Gastrocnemius medialis (tissue), 4 donors: Measurements from ENCODE around the gene EGFL6. TPM values are rescaled to one million over a fixed set of nuclear protein-coding genes. Genes with fewer than 3 reads are reported as not detected.

Source experiments
- ATAC-seq, 2 donors: fragments of 150-250 bp; one replicate each; pipeline ENCODE4 v1.9.1; 2016
- DNase-seq, 2 donors: peaks; one replicate each; pipeline ENCODE4 v3.0.0-alpha.2; 2019
- H3K27ac ChIP-seq, 4 donors: fragments of 200-600 bp; sonication (generic); 1 replicate in 1 of 4; 2 replicates in 3 of 4; pipeline ENCODE4 v1.5.1; 2016 to 2018; ENCODE audit warnings: mild to moderate bottlenecking in 2 of 4, moderate library complexity in 1 of 4
- H3K27me3 ChIP-seq, 3 donors: fragments of 200-600 bp; sonication (generic) in 2 of 3; 1 replicate in 1 of 3; 2 replicates in 2 of 3; pipeline versions ENCODE4 v1.5.1 to v1.6.0; 2016 to 2019; ENCODE audit warnings: mild to moderate bottlenecking in 1 of 3, moderate library complexity in 1 of 3
- H3K36me3 ChIP-seq, 2 donors: fragments of 200-600 bp; sonication (generic) in 1 of 2; one replicate each; pipeline ENCODE4 v1.5.1; 2017 to 2018
- H3K4me1 ChIP-seq, 2 donors: fragments of 200-600 bp; sonication (generic) in 1 of 2; one replicate each; pipeline ENCODE4 v1.5.1; 2016 to 2017; ENCODE audit warnings: mild to moderate bottlenecking in 2 of 2
- H3K4me3 ChIP-seq, 4 donors: fragments of 200-600 bp; sonication (generic) in 3 of 4; 1 replicate in 1 of 4; 2 replicates in 3 of 4; pipeline ENCODE4 v1.5.1; 2016 to 2019; ENCODE audit warnings: mild to moderate bottlenecking in 2 of 4
- H3K9me3 ChIP-seq, 3 donors: fragments of 200-600 bp; sonication (generic) in 2 of 3; 1 replicate in 1 of 3; 2 replicates in 2 of 3; pipeline ENCODE4 v1.5.1; 2016 to 2019
- POLR2A ChIP-seq, 2 donors: fragments of 450-650 bp; IDR thresholded peaks; one replicate each; pipeline ENCODE4 v1.6.1; 2017; ENCODE audit warnings: antibody characterized with exemption in 2 of 2, mild to moderate bottlenecking in 2 of 2, moderate library complexity in 2 of 2
- in situ Hi-C, 4 donors: fragments of 200-750 bp; cut with MboI; loops; one replicate each; pipeline versions ENCODE4 v1.15.0 to v1.8.0; 2017; ENCODE audit warnings: low sequenced_read_pairs in 4 of 4
- intact Hi-C: fragments of 100-400 bp; cut with DNase I; formaldehyde crosslinking; loops from one replicate; pipeline ENCODE4 v1.15.1; 2023; ENCODE audit warnings: low total_unique reads
- total RNA-seq, 4 donors: library from RNA; depleted of rRNA; stranded (reverse); fragments of >200 nt; gene quantifications; one replicate each; pipeline versions ENCODE4 v1.1.0 to v1.2.3, GENCODE V29; 2016
- TF ChIP-seq, protein P1 (sequence below), 5 experiments: fragments of 450-650 bp in 3 of 5; fragments of 200-600 bp in 2 of 5; sonication (generic) in 2 of 5; IDR thresholded peaks in 4 of 5; conservative IDR thresholded peaks in 1 of 5; 1 replicate in 4 of 5; 2 replicates in 1 of 5; pipeline ENCODE4 v1.5.1; 2016 to 2019; ENCODE audit warnings: antibody characterized with exemption in 5 of 5, mild to moderate bottlenecking in 3 of 5, moderate library complexity in 3 of 5

EGFL6 gene
- total RNA-seq, 4 donors from 2014 or later: 0.09 TPM; not detected in 3

DNA sequence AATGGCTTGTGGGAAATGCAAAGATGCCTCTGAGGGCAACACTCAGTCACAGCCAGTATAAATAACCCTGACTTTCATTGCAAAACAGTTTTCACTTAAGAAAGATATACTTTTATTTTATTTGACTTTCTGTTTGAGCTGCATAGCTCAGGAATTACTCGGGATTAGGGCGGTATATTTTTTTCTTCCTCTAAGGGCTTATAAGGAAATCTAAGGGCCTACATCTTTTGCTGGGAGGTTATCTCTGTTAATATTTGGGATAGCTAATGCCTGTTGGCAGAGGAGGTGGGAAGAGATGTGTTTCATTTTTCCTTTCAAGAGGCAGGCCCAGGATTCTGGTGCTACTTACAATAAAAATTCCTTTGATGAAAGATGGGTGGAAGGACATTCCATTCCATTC, 28.8 kb upstream of the EGFL6 start:
- no peaks in the 10 kb centered on the region for H3K4me1 ChIP-seq
- intact Hi-C loops (no loop called here), in situ Hi-C loops (no loop called here)
- H3K9me3 ChIP-seq: no peaks in the 10 kb centered on the region
- no peaks in the 10 kb centered on the region for H3K36me3 ChIP-seq
- no peak overlapping the region for H3K27ac ChIP-seq
- ATAC-seq: no peak
- TF ChIP-seq POLR2A (IDR thresholded peaks at IDR 0.05): no peak
- TF ChIP-seq, protein P1, sequence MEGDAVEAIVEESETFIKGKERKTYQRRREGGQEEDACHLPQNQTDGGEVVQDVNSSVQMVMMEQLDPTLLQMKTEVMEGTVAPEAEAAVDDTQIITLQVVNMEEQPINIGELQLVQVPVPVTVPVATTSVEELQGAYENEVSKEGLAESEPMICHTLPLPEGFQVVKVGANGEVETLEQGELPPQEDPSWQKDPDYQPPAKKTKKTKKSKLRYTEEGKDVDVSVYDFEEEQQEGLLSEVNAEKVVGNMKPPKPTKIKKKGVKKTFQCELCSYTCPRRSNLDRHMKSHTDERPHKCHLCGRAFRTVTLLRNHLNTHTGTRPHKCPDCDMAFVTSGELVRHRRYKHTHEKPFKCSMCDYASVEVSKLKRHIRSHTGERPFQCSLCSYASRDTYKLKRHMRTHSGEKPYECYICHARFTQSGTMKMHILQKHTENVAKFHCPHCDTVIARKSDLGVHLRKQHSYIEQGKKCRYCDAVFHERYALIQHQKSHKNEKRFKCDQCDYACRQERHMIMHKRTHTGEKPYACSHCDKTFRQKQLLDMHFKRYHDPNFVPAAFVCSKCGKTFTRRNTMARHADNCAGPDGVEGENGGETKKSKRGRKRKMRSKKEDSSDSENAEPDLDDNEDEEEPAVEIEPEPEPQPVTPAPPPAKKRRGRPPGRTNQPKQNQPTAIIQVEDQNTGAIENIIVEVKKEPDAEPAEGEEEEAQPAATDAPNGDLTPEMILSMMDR (IDR thresholded peaks at IDR 0.05 in 4 of 5, conservative IDR thresholded peaks at IDR 0.05 in 1 of 5): no peak
- H3K4me3 ChIP-seq: no peak overlapping the region
- H3K27me3 ChIP-seq: no peaks in the 10 kb centered on the region
- DNase-seq: no peak

DNA sequence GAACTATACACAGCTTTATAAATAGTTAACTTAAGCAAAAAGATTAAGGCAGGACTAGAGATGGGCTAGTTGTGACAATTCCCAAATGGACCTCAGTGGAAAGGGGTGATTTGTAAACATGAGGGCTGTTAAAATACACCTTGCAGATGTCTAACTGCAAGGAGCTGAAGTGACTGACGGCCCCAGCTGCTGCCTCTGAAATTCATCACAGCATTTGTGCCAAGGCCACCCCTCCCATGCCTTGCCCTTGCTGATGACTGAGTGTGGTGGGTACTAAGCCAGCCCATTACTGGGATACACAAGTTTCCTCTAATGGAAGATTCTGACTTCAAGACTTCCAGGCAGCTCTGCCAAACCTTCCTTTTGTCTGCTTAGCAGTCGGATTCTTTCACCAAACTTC, 23.7 kb upstream of the EGFL6 start:
- in situ Hi-C loops: no loop called here
- no peaks in the 10 kb centered on the region for H3K9me3 ChIP-seq
- ATAC-seq (no peak), DNase-seq (no peak)
- no peaks in the 10 kb centered on the region for H3K27me3 ChIP-seq
- H3K36me3 ChIP-seq: no peaks in the 10 kb centered on the region
- TF ChIP-seq, protein P1 (IDR thresholded peaks at IDR 0.05 in 4 of 5, conservative IDR thresholded peaks at IDR 0.05 in 1 of 5): no peak
- no peak for TF ChIP-seq POLR2A (IDR thresholded peaks at IDR 0.05)
- no peak overlapping the region for H3K4me3 ChIP-seq
- no peaks in the 10 kb centered on the region for H3K4me1 ChIP-seq
- H3K27ac ChIP-seq: no peak overlapping the region
- intact Hi-C loops: no loop called here

DNA sequence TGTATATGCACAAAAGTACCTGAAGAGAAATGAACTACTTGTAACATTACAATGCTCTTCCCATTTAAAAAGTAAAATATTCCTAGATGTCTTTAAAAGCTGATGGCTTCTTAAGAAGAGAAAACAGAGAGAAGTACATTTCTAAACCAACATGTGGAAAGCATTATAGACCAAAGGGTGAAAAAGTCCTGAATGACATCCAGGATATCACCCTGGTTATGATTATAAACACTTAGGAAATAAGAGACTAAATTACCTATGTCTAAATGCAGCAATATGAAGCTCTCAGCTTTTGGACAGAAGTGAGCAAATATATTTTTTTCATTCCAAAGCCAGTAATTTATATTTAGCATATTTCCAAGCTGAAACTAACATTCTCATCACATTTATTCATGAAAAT, 21.7 kb upstream of the EGFL6 start:
- H3K27me3 ChIP-seq: no peaks in the 10 kb centered on the region
- ATAC-seq: no peak
- no peak overlapping the region for H3K4me3 ChIP-seq
- no peak for DNase-seq
- no peak overlapping the region for H3K27ac ChIP-seq
- no peaks in the 10 kb centered on the region for H3K36me3 ChIP-seq
- H3K9me3 ChIP-seq: no peaks in the 10 kb centered on the region
- intact Hi-C loops (no loop called here), in situ Hi-C loops (no loop called here)
- TF ChIP-seq, protein P1 (IDR thresholded peaks at IDR 0.05 in 4 of 5, conservative IDR thresholded peaks at IDR 0.05 in 1 of 5): no peak
- no peak for TF ChIP-seq POLR2A (IDR thresholded peaks at IDR 0.05)
- no peaks in the 10 kb centered on the region for H3K4me1 ChIP-seq

DNA sequence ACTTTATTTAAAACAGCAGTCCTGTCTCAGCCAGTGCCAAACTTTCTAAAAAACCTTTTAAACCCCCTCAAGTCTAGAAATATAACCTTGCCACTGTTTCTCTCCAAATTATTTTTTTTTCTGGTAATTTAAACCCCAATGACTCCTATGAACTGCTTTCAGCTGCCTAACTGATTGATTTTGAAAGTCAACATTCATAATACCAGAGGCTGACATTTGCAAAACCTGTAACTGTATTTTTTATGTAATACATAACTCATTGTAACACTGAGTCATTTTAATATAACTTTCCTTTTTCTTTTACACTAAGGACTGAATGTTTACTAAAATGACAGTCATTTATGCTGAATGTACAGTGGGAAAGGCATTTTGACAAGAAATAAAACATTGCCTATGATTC, 19.1 kb upstream of the EGFL6 start:
- intact Hi-C loops (no loop called here), in situ Hi-C loops (no loop called here)
- Histone ChIP-seq H3K9me3 (no peaks in the 10 kb centered on the region), H3K4me3 (no peak overlapping the region), H3K4me1 (no peaks in the 10 kb centered on the region), H3K27me3 (no peaks in the 10 kb centered on the region), H3K36me3 (no peaks in the 10 kb centered on the region), H3K27ac (no peak overlapping the region)
- DNase-seq (no peak), ATAC-seq (no peak)
- TF ChIP-seq POLR2A (IDR thresholded peaks at IDR 0.05): no peak
- TF ChIP-seq, protein P1 (IDR thresholded peaks at IDR 0.05 in 4 of 5, conservative IDR thresholded peaks at IDR 0.05 in 1 of 5): no peak

DNA sequence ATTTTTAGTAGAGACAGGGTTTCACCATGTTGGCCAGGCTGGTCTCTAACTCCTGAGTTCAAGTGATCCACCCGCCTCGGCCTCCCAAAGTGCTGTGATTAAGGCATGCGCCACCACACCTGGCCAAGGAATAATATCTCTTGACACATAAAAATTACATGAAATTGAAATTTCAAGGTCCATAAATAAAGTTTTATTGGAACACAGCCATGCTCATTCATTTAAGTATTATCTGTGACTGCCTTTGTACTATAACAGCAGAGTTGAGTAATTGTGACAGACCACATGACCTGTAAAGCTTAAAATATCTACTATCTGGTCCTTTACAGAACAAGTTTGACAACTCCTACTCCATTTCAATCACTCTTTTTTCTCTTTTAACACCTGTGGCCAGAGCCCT, 17.8 kb upstream of the EGFL6 start:
- in situ Hi-C loops: no loop called here
- Histone ChIP-seq H3K4me3 (no peak overlapping the region), H3K27me3 (no peaks in the 10 kb centered on the region), H3K9me3 (no peaks in the 10 kb centered on the region), H3K36me3 (no peaks in the 10 kb centered on the region), H3K4me1 (no peaks in the 10 kb centered on the region), H3K27ac (no peak overlapping the region)
- TF ChIP-seq, protein P1 (IDR thresholded peaks at IDR 0.05 in 4 of 5, conservative IDR thresholded peaks at IDR 0.05 in 1 of 5): no peak
- TF ChIP-seq POLR2A (IDR thresholded peaks at IDR 0.05): no peak
- intact Hi-C loops: no loop called here
- ATAC-seq: no peak
- no peak for DNase-seq
